Activated CD4-positive, alpha-beta T cell treated with anti-CD3 and anti-CD28 coated beads for 1 hour (primary cell): Measurements from ENCODE around the gene FMC1.
A peak's percentile ranks its signal among the peaks of the same experiment; 100 is the strongest.
"Not testable (repeated sequence)": the region's sequence is repeated elsewhere in the genome, so short reads cannot be mapped to it uniquely, and the experiment has no call there.

ENCODE experiments used
- DNase-seq: peaks from one replicate; pipeline ENCODE4 v3.0.0-alpha.2; 2020

Gene FMC1

GRCh38 chr7:139341776-139342226 lies 664 bp downstream of the FMC1 start:
- DNase-seq = no peak

DNA sequence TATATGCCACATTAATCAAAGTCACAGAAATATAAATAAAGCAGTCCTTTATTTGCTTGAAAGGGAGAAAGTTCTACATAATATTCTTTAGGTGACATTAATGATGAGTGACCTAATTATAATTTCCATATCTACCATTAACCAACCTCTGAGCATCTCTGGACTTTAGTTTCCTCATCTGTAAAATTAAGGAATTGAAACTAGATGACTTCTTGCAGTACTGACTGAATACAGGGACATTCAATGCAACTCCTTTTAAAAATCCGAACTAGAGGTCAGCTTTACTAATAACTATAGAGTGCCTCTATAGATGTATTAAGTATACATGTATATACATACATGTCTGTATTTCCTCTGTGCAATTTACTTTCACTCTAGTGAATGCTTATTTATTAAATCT lies 3.9 kb downstream of the FMC1 start:
- no peak for DNase-seq

GRCh38 chr7:139351027-139351426 lies 9.9 kb downstream of the FMC1 start:
- no peak for DNase-seq

- DNase-seq = no peak
Measured at GRCh38 chr7:139354729-139355128, 13.6 kb downstream of the FMC1 start.

GRCh38 chr7:139355320-139355719 lies 14.2 kb downstream of the FMC1 start:
- DNase-seq = no peak

DNA sequence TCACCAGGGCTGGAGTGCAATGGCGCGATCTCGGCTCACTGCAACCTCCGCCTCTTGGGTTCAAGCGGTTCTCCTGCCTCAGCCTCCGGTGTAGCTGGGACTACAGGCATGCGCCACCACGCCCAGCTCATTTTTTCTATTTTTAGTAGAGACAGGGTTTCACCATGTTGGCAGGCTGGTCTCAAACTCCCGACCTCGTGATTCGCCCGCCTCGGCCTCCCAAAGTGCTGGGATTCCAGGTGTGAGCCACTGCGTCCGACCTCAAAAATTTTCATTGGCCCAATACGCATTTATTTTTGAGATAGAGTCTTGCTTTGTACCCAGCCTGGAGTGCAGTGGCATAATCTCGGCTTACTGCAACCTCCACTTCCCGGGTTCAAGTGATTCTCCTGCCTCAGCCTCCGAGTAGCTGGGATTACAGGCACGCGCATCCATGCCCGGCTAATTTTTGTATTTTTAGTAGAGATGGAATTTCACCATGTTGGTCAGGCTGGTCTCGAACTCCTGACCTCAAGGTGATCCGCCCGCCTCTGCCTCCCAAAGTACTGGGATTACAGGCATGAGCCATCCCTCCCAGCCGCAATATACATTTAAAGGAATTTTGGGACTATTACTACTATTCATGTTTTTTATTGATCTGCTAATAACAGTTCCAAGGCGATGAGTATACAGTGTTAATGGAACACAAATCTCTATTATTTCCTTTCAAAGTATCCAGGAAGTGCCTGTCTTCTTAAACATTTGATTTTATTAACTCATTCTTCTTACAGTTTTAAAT lies 16.8 kb downstream of the FMC1 start:
- DNase-seq = not testable (repeated sequence)

DNA sequence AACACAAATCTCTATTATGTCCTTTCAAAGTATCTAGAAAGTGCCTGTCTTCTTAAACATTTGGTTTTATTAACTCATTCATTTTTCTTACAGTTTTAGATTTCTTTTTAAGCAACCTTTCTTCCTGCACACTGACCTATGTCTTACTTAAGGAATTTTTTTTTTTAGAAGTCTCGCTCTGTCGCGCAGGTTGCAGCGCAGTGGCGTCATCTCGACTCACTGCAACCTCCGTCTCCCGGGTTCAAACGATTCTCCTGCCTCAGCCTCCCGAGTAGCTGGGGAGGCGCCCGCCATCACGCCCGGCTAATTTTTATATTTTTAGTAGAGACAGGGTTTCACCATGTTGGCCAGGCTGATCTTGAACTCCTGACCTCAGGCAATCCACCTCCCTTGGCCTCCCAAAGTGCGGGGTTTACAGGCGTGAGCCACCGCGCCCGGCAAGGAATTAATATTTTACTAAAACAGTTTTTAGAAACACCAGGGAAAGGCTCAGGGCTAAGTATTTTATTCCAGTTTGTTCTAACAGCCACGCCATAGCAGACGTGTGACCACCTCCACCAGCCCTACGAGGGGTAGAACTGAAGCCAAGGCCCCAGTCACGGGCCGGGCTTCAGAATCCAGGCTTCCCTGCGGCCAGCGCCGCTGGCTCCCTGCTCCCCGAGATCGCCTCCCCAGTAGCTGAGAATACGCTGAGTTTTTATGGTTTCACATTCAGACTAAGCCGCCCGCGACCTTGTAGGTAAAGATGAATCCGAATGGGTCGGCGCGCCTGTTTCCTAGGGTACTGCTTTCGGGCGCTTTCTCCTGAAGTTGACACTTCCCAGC lies 17.6 kb downstream of the FMC1 start:
- peak; percentile 13 for DNase-seq

DNA sequence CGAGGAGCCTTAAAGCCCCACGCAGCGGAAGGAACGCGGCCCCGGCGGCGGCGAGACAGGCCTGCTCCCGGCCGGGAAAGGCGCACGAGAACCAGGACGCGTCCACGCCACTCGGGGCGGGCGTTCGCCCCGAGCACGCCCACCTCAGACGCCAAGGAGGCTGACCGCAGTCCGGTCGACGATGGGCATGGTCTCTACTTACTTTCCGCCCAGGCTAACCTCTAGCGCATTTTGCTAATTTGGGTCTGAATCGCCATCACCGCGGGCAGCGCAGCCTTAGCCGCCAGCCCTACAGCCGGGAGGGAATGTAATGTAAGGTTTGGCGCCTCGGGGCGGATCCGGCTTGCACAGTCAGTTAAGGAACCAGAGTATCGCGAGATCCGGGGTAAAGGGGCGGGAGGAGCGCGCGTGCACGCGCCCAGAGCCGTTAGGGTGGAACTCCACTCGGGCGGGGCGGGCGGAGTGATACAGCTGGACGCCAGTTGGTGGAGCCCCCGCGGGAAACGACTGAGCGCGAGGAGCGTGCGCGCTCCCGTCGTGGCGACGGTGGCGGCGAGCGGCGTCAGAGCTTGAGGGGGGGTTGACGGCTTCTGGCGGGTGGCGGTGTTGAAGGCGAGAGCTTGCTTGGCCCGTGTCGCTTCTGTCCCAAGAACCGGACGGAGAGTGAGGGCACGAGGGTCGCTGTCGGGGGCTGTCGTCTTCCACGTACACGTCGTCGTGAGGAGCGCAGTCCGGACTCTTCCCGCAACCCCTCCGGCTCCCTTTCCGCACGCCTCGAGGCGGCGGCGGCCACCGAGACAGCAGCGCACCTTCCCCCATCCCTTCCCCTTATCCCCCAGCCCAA lies 18.5 kb downstream of the FMC1 start, which contains the start of gene LUC7L2:
TSS of gene LUC7L2 (plus strand) at position 529 of the 844 bp plus-strand sequence. CDS start 368 bp downstream, outside the sequence.
- DNase-seq = peak; percentile 99

DNA sequence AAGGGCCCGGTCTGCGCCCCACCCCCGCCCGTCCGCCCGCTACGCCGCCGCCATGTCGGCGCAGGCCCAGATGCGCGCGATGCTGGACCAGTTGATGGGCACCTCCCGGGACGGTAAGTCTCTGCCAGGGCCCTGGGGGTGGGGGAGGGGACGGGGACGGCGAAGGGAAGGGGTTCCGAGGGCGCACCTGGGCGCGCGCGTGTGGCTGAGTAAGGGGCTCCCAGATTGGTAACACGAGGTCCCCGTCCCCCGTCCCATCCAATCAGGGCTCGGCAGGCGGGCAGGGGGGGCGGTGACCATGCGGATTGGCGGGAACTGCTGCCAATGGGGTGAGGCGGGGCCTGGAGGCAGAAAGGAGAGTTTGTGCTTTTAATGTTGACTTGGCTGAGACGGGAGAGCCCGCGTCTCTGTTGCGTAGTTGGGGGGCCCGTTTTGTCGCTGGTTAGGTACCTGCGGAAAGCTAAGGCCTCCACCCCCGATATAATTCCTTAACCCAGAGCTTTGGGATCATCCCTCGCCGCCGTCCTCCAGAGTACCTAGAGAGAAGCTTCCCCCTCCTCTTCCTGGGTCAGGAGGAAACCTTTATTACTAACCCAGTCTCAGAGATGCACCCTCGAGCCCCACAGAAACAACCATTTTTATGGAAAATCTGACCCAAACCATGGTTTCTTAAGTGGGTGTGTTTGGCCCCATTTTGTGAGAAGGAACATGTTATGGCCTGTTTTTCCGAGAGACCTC lies 19.2 kb downstream of the FMC1 start:
- peak; percentile 97 for DNase-seq

GRCh38 chr7:139360948-139361307 lies 19.8 kb downstream of the FMC1 start:
- no peak for DNase-seq

- no peak for DNase-seq
Measured at GRCh38 chr7:139361523-139361922, 20.4 kb downstream of the FMC1 start.

DNA sequence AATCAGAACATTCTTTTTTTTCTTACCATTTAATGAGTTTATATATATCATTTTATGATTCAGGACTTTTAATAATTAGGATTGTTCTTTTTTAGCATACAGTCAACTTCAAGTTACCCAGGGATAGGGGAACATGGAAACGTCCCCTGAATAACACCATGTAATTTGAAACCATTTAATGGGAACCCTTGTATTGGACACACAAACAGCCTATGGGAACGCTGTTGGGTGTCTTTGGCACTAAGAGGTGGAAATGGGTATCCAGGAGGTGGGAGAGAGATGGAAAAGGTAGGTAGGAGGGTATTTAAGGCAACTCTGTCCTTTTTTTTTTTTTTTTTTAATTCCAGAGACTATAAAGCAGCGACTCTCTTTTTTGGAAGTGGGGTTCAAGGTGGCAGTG lies 21.2 kb downstream of the FMC1 start:
- DNase-seq = no peak

DNA sequence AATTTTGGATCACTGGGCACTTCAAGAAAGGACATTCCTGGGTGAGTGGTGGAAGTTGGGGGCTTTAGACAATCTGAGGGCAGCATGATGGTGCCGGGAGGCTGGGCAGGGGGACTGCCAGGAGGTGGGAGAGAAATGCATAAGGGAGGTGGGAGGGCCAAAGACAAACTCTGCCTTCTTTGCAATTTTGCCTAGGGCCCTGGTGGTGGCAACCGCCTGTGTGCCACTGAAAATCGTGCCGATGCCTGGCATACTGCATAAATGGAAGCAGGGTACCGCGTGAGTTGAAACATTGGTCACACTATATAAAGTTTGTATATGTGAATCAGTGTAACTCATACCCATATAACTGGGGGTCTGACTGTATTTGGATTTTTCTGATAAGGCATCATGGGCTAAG lies 21.8 kb downstream of the FMC1 start:
- DNase-seq = no peak

DNA sequence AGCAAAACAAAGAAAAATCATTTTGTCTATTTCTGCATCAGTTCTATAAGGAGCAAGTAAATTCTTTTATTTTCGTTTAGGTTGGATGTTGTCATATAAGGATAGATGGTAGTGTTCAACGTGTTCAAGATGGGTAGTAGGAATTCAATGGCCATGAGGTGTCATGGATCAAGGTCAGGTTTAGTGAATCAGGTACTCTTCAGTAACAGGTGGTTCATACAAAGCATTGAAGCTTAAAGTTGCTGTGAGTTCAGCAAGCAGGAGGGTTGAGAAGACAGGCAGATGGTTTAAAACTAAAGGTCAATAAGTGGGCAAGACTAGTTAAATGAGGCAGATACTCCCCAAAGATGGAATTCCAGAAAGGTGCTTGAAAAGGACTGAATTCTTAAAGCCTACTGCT lies 24.2 kb downstream of the FMC1 start:
- DNase-seq = no peak

- DNase-seq = no peak
Measured at GRCh38 chr7:139366400-139366799, 25.3 kb downstream of the FMC1 start.

DNA sequence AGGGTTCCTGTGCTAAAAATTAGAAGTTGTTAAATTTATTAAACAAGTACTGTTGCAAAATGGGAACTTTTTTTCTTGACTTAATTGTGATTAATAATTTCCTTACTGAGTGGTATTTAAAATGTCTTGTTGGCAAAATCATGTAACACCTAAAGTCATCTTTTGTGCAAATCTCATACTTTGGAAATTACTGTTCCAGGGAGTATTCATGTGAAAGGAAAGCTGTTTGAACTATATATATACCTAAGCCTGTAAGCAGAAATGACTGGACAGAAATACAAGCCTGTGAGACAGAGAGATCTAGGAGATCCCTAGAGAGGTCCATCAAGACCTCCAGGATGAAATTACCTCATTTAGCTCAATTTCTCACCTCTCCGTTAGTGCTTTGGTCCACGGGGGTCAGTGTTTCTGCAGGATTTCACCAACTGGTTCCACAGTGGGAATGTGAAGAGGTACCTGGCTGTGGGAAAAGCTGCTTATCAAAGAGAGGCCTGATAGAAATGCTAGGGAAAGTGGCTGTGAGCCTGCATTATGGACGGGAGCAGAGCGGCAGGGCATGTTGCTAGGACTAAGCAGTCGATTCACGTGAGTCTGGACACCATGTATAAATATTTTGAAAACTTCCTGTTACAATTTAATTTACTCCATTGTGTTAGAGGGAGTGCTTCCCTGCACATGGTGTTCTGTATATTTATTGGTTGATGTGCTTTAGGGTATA lies 26.5 kb downstream of the FMC1 start:
- DNase-seq = no peak

DNA sequence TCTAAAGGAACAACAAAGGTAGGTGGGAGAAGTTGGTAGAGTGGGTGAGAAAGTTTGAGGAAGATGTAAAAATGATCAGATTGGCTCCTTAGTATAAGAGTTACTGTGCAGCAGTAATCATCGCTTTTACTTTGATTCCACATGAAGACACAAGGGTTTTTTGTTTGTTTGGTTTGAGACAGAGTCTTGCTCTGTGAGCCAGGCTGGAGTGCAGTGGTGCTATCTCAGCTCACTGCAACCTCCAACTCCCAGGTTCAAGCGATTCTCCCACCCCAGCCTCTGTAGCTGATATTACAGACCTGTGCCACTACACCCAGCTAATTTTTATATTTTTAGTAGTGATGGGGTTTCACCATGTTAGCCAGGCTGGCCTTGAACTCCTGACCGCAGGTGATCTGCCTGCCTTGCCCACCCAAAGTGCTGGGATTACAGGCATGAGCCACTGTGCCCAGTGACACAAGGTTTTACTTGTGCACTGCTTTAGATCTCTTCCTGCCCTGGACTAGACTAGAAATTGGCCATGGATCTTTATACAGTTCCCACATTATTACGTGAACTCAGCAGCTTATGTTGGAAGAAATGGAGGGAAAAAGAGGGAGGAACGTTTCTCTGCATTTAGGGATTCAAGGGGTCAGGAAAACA lies 29.3 kb downstream of the FMC1 start:
- no peak for DNase-seq

DNA sequence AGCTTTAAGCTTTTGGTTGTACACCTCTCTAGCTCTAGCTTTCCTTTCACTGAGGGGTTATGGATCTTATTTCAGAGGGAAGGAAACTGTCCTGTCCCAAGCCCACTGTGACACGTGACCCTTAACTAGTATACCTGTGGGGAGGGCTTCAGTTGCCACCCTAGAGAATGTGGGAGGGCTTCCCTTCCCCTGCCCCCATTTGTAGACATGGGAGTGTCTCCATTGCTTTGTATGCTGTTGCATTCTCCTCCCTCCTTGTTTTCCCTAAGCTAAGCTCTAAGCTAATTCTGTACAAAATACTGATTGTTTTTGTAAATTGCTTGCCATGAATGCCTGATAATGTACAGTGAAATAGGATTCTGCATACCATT lies 29.8 kb downstream of the FMC1 start:
- DNase-seq = no peak

DNA sequence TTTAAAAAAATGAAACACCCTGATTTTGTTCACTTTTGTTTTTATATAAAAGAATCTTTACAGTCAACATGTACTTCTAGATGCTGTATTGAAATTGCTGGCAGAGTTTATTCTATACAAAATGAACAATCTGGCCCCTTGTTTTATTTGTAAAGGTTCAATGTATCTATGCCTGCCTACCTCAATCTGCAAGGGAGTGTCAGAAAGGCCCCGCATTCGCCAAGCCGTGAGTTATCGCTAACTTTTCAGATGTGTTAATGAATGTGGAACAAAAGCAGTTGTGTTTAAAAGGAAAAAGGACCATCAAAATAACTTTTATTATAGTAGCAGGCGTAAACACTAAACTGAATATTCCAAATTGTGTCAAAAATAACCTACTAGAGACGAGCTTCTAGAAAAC lies 33.1 kb downstream of the FMC1 start:
- no peak for DNase-seq

DNA sequence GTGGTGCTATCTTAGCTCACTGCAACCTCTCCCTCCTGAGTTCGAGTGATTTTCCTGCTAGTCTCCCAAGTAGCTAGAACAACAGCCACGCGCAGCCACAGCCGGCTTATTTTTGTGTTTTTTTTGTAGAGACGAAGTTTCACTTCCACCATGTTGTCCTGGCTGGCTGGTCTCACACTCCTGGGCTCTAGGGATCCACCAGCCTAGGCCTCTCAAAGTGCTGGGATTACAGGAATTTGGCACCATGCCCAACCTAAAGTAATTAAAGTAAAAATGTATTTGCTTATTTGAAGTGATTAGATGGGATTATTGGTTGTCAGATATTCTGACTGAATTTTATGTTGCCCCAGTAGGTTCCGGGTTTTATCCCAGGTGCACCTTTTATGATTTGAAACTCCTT lies 41.3 kb downstream of the FMC1 start:
- DNase-seq = no peak

DNA sequence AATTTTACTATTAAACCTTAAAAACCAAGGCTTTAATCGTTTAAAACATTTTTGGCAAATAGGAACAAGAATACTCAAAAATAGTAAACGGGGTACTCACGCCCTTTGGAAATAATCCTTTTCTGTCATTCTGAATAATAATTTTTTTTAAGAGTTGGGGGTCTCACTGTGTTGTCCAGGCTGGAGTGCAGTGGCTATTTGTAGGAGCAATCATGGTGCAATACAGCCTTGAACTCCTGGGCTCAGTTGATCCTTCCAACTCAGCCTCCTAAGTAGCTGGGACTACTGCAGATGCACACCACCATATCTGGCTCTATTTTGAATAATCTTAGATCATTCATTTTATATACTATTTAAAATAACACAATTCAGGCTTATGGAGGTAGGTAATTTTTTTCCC lies 43.5 kb downstream of the FMC1 start:
- no peak for DNase-seq
